ENCODE data around the gene GSTM2.
"Not testable (repeated sequence)": the region's sequence is repeated elsewhere in the genome, so short reads cannot be mapped to it uniquely, and the experiment has no call there.

DNA sequence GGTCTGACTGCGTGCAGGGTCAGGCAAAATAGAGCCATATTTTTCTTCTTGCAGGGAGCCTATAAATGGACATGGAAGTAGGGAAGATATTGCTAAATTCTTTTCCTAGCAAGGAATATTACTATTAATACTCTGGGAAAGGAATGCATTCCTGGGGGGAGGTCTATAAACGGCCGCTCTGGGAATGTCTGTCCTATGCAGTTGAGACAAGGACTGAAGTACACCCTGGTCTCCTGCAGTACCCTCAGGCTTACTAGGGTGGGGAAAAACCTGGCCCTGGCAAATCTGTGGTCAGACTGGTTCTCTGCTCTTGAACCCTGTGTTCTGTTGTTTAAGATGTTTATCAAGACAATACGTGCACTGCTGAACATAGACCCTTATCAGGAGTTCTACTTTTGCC lies 41.1 kb downstream of the GSTM2 start:
- TF ChIP-seq, protein P1, sequence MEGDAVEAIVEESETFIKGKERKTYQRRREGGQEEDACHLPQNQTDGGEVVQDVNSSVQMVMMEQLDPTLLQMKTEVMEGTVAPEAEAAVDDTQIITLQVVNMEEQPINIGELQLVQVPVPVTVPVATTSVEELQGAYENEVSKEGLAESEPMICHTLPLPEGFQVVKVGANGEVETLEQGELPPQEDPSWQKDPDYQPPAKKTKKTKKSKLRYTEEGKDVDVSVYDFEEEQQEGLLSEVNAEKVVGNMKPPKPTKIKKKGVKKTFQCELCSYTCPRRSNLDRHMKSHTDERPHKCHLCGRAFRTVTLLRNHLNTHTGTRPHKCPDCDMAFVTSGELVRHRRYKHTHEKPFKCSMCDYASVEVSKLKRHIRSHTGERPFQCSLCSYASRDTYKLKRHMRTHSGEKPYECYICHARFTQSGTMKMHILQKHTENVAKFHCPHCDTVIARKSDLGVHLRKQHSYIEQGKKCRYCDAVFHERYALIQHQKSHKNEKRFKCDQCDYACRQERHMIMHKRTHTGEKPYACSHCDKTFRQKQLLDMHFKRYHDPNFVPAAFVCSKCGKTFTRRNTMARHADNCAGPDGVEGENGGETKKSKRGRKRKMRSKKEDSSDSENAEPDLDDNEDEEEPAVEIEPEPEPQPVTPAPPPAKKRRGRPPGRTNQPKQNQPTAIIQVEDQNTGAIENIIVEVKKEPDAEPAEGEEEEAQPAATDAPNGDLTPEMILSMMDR (conservative IDR thresholded peaks at IDR 0.05): not testable (repeated sequence)
- not testable (repeated sequence) for TF ChIP-seq EZH2 (IDR thresholded peaks at IDR 0.05; ENCODE audit: low read depth)
